IMR-90 (cell line): ENCODE measurements around the gene MRPS34. TPM values are rescaled to one million over a fixed set of nuclear protein-coding genes. Genes with fewer than 3 reads are reported as not detected.

Source experiments
- ATAC-seq: fragments of 200-7000 bp; cut with Tn5 transposase; 2 replicates; pipeline ENCODE4 v1.9.1; 2020; ENCODE audit warnings: low read depth, mild to moderate bottlenecking, moderate library complexity
- BruUV-seq: library from RNA; stranded (reverse); fragments of 400-500 nt; replicated peaks from 2 replicates; lab custom pipeline; 2021; lab: Mats Ljungman, UMichigan
- CTCF ChIA-PET: fragments of 300-600 bp; formaldehyde crosslinking; extraction: SDS; loops from one replicate; lab custom pipeline; 2021; ENCODE audit warnings: antibody characterized with exemption; lab: Yijun Ruan, JAX
- POLR2A ChIA-PET: fragments of 300-600 bp; sonication (Branson Sonifier 250); formaldehyde crosslinking; loops from one replicate; lab custom pipeline; 2022; ENCODE audit warnings: antibody characterized with exemption; ENCODE audit not compliant: unreplicated experiment; lab: Charles Lee
- DNase-seq: peaks from one replicate; pipeline ENCODE4 v3.0.0; 2013
- H2AFZ ChIP-seq: replicated peaks from 2 replicates; pipeline ENCODE3; 2013; ENCODE audit warnings: low read length, mild to moderate bottlenecking; ENCODE audit not compliant: poor library complexity
- H2AK5ac ChIP-seq: 2 replicates; pipeline ENCODE4 v1.6.1; 2013; ENCODE audit warnings: low read depth, low read length, inconsistent platforms
- H2AK9ac ChIP-seq: replicated peaks from 2 replicates; pipeline ENCODE3; 2013; ENCODE audit warnings: mild to moderate bottlenecking, low read depth, low read length, moderate library complexity; ENCODE audit not compliant: poor library complexity
- H2BK120ac ChIP-seq: 2 replicates; pipeline ENCODE4 v1.6.1; 2013; ENCODE audit warnings: low read depth, low read length, inconsistent platforms
- H2BK15ac ChIP-seq: 3 replicates; pipeline ENCODE4 v1.6.1; 2013; ENCODE audit warnings: low read depth, low read length, inconsistent platforms
- H2BK20ac ChIP-seq: 2 replicates; pipeline ENCODE4 v1.6.1; 2013; ENCODE audit warnings: low read depth, mild to moderate bottlenecking, inconsistent platforms, low read length, moderate library complexity
- H2BK5ac ChIP-seq: 2 replicates; pipeline ENCODE4 v1.6.1; 2013; ENCODE audit warnings: mild to moderate bottlenecking, low read depth, low read length, inconsistent platforms; ENCODE audit not compliant: poor library complexity, severe bottlenecking
- H3K14ac ChIP-seq: replicated peaks from 2 replicates; pipeline ENCODE4 v1.6.1; 2013; ENCODE audit warnings: low read depth, low read length, inconsistent platforms
- H3K18ac ChIP-seq: 2 replicates; pipeline ENCODE4 v1.6.1; 2013; ENCODE audit warnings: low read depth, low read length, control low read depth
- H3K23ac ChIP-seq: 2 replicates; pipeline ENCODE4 v1.6.1; 2013; ENCODE audit warnings: low read depth, low read length, inconsistent platforms
- H3K27ac ChIP-seq: 2 replicates; pipeline ENCODE4 v1.5.1; 2013; ENCODE audit warnings: mild to moderate bottlenecking, control low read depth, low read length; ENCODE audit not compliant: insufficient read depth
- H3K27me3 ChIP-seq: 2 replicates; pipeline ENCODE4 v1.6.1; 2013; ENCODE audit warnings: low read length; ENCODE audit not compliant: control insufficient read depth, insufficient read depth
- H3K36me3 ChIP-seq: 2 replicates; pipeline ENCODE4 v1.6.1; 2013; ENCODE audit warnings: low read length, mixed read lengths; ENCODE audit not compliant: control insufficient read depth, insufficient read depth
- H3K4ac ChIP-seq: 2 replicates; pipeline ENCODE4 v1.6.1; 2013; ENCODE audit warnings: low read depth, low read length, inconsistent platforms
- H3K4me1 ChIP-seq: 2 replicates; pipeline ENCODE4 v1.6.1; 2013; ENCODE audit warnings: low read length, mixed read lengths; ENCODE audit not compliant: control insufficient read depth, insufficient read depth
- H3K4me2 ChIP-seq: 2 replicates; pipeline ENCODE4 v1.6.1; 2013; ENCODE audit warnings: low read depth, mild to moderate bottlenecking, control low read depth, low read length, moderate library complexity
- H3K4me3 ChIP-seq: 2 replicates; pipeline ENCODE4 v1.5.1; 2013; ENCODE audit warnings: low read depth, mild to moderate bottlenecking, control low read depth, low read length, moderate library complexity; ENCODE audit not compliant: insufficient read depth
- H3K56ac ChIP-seq: 2 replicates; pipeline ENCODE4 v1.6.1; 2013; ENCODE audit warnings: low read length, inconsistent platforms; ENCODE audit not compliant: insufficient read depth; ENCODE audit errors: extremely low read depth
- H3K79me1 ChIP-seq, 2 experiments: 2 replicates each; pipeline ENCODE4 v1.6.1; 2013; ENCODE audit warnings: low read length in 2 of 2, inconsistent platforms in 1 of 2, low read depth in 1 of 2
- H3K9ac ChIP-seq: 2 replicates; pipeline ENCODE4 v1.6.1; 2013; ENCODE audit warnings: low read depth, low read length, control low read depth
- H3K9me1 ChIP-seq: 2 replicates; pipeline ENCODE4 v1.6.1; 2013; ENCODE audit warnings: low read length, inconsistent platforms; ENCODE audit not compliant: insufficient read depth
- H3K9me3 ChIP-seq: 2 replicates; pipeline ENCODE4 v1.6.1; 2013; ENCODE audit warnings: low read length; ENCODE audit not compliant: control insufficient read depth, insufficient read depth
- H4K20me1 ChIP-seq: 2 replicates; pipeline ENCODE4 v1.6.1; 2013; ENCODE audit warnings: low read length, inconsistent platforms; ENCODE audit not compliant: insufficient read depth
- H4K5ac ChIP-seq: 2 replicates; pipeline ENCODE4 v1.6.1; 2013; ENCODE audit warnings: mild to moderate bottlenecking, low read depth, low read length, control low read depth
- H4K8ac ChIP-seq, 2 experiments: 2 replicates each; pipeline ENCODE4 v1.6.1; 2013; ENCODE audit warnings: low read depth in 2 of 2, low read length in 2 of 2, control low read depth in 1 of 2, inconsistent platforms in 1 of 2
- H4K91ac ChIP-seq: 2 replicates; pipeline ENCODE4 v1.6.1; 2013; ENCODE audit warnings: low read depth, low read length, inconsistent platforms; ENCODE audit not compliant: insufficient read depth
- CHD1 ChIP-seq: IDR thresholded peaks from 2 replicates; pipeline ENCODE4 v1.6.1; 2012; ENCODE audit warnings: low read depth, low read length, improper control_type of control experiment
- MAZ ChIP-seq: IDR thresholded peaks from 2 replicates; pipeline ENCODE4 v1.6.1; 2012; ENCODE audit warnings: low read depth, mild to moderate bottlenecking, low read length, improper control_type of control experiment, moderate library complexity, borderline replicate concordance
- MXI1 ChIP-seq: IDR thresholded peaks from 2 replicates; pipeline ENCODE4 v1.6.1; 2012; ENCODE audit warnings: low read depth, mild to moderate bottlenecking, low read length, moderate library complexity, borderline replicate concordance
- RCOR1 ChIP-seq: IDR thresholded peaks from 2 replicates; pipeline ENCODE4 v1.6.1; 2012; ENCODE audit warnings: mild to moderate bottlenecking, low read length, improper control_type of control experiment; ENCODE audit not compliant: insufficient replicate concordance
- RFX5 ChIP-seq: IDR thresholded peaks from 2 replicates; pipeline ENCODE4 v1.8.0; 2012; ENCODE audit warnings: low read depth, mild to moderate bottlenecking, low read length, moderate library complexity
- WGBS, 2 experiments: methylation state at CpG; one replicate each; pipeline versions ENCODE4 v1.1.5 to v1.1.7; 2013; ENCODE audit warnings: missing lambda C conversion rate in 2 of 2; ENCODE audit not compliant: insufficient read length in 1 of 2; ENCODE audit errors: extremely low coverage in 2 of 2; 5-methylcytosine and 5-hydroxymethylcytosine counted together
- dilution Hi-C: fragments of 300-500 bp; cut with HindIII; formaldehyde crosslinking; loops from one replicate; pipeline ENCODE4 v1.14.3; 2018; ENCODE audit warnings: low sequenced_read_pairs; ENCODE audit not compliant: unreplicated experiment
- in situ Hi-C: fragments of 300-500 bp; cut with MboI; formaldehyde crosslinking; loops from 3 replicates; pipeline ENCODE4 v1.14.3; 2019; ENCODE audit warnings: low sequenced_read_pairs, inconsistent platforms, mixed read lengths
- intact Hi-C: fragments of 100-400 bp; cut with micrococcal nuclease; formaldehyde crosslinking; loops from 2 replicates; pipeline ENCODE4 v1.10.0; 2022
- polyA plus RNA-seq, 3 experiments: library from polyadenylated mRNA; depleted of rRNA; stranded (reverse); fragments of >200 nt; gene quantifications; 2 replicates each; pipeline ENCODE4 v1.2.3, GENCODE V29; 2012; ENCODE audit warnings: low replicate concordance in 1 of 3
- total RNA-seq: library from RNA; depleted of rRNA; stranded (reverse); fragments of >200 nt; gene quantifications from 2 replicates; pipeline ENCODE4 v1.2.3, GENCODE V29; 2012

Gene MRPS34
- total and polyA plus RNA-seq, 2 of the 4 experiments (the other 2 are of a cell fraction), result 68.5 to 80.4 TPM

- Histone ChIP-seq H2BK20ac (no peak overlapping the region), H3K9me3 (no peaks in the 10 kb centered on the region), H4K8ac (no peak overlapping the region), H3K9ac (no peak overlapping the region), H2AK5ac (no peak overlapping the region), H3K79me1 (peaks cover 0 to 6% of the 10 kb centered on the region in 2 experiments; a peak in 1 of 4 replicates), H3K18ac (no peak overlapping the region), H3K4ac (no peak overlapping the region), H3K4me1 (no peaks in the 10 kb centered on the region), H3K56ac (no peak overlapping the region), H3K4me3 (no peak overlapping the region), H3K23ac (no peak overlapping the region), H2AFZ (no peak overlapping the region), H4K5ac (no peak overlapping the region), H2BK120ac (no peak overlapping the region), H4K91ac (no peak overlapping the region), H3K27me3 (no peaks in the 10 kb centered on the region), H2AK9ac (no peak overlapping the region), H2BK5ac (no peak overlapping the region), H3K27ac (no peak overlapping the region), H2BK15ac (no peak overlapping the region), H3K14ac (no peak overlapping the region), H4K20me1 (0 out of 2 replicates have a peak, but pooled peaks cover 3% of the 10 kb centered on the region), H3K36me3 (peaks cover 18% of the 10 kb centered on the region), H3K9me1 (peaks cover 2% of the 10 kb centered on the region; the same call in 1 of the 2 replicates), H3K4me2 (no peak overlapping the region)
- TF ChIP-seq RCOR1, result no peak
- no peak for TF ChIP-seq MAZ
- TF ChIP-seq MXI1, result no peak
- no peak for TF ChIP-seq CHD1
- no peak for TF ChIP-seq RFX5
- no TSS peak for BruUV-seq
- dilution Hi-C loops (no loop called here), intact Hi-C loops (no loop called here), in situ Hi-C loops (no loop called here)
- ATAC-seq, result no peak
- WGBS, 2 experiments, result 88% methylated on average over 22 of the region's 27 CpGs; no CpG with 5 or more reads in 1 of the 2 experiments
- no peak for DNase-seq
- CTCF ChIA-PET, result no interaction called here
- POLR2A ChIA-PET, result no interaction called here
Observed at GRCh38 chr16:1818204-1818872, 45.4 kb upstream of the MRPS34 start.
